ENCODE data around the gene HOXA6.

DNA sequence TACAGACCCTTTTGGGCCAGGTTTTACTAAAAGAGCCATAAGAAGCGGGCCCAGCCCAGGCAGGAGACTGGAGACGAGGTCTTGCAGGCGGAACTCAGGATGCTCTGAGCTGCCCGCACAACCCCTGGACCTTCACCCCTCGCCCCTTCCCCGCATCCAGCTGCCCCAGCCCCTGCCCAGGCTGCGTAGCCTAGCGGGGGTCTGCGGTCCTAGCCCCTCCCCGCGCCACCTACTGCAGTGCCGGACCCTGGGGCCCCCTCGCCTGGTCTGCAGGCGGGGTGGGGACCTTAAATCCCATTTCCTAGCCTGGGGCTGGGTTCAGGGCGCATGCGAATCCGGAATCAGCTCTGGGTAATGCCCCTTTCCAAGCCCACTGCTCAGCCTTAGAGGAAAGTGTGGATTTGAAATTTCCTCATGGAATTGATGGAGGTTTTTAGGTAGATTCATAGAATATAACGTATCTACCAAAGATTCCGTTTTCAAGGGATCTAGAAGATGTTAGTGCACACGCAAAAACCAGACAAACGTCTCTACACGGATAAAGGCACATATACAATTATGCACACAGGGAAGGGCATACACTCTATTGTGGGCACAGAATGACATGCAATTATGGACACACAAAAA lies 5.4 kb upstream of the HOXA6 start:
- no peak for TF ChIP-seq POLR2A (IDR thresholded peaks at IDR 0.05)
- TF ChIP-seq POLR2AphosphoS5 (IDR thresholded peaks at IDR 0.05) = no peak
